Measurements from ENCODE around the gene LRRC27. TPM values are rescaled to one million over a fixed set of nuclear protein-coding genes. Genes with fewer than 3 reads are reported as not detected.

The LRRC27 gene
- polyA plus RNA-seq, 2 of the 4 experiments (the other 2 are of a cell fraction), result 6.5 to 6.9 TPM

- WGBS (ENCODE audit: missing lambda C conversion rate), result 82% methylated on average over 12 of the region's 13 CpGs
- Histone ChIP-seq H3K9me3 (no peaks in the 10 kb centered on the region), H3K27ac (peak overlapping the region in 1 of 2 experiments; percentile 99; a peak in 2 of 6 replicates), H3K4me1 (peaks cover 37% of the 10 kb centered on the region), H3K4me2 (no peak overlapping the region), H3K4me3 (no peak overlapping the region)
- ATAC-seq (no peak), FAIRE-seq (no peak), DNase-seq (ENCODE audit: low read depth in 1 of 2, low spot score in 1 of 2) (no peak)
- ChIA-PET CTCF (interaction anchor here (0.7 to 2.3 kb wide), 4 partner anchors 12 to 64 kb away, joined by 3 to 10 read pairs (median 4); no protein-coding TSS in a partner anchor), POLR2A (no interaction called here)
- TF ChIP-seq CBX8 (IDR thresholded peaks at IDR 0.05) (no peak), NFE2L2 (conservative IDR thresholded peaks at IDR 0.05; ENCODE audit: low read length) (no peak), HDAC2 (IDR thresholded peaks at IDR 0.05) (no peak), TP53 (CRISPR knock-in tag; IDR thresholded peaks at IDR 0.05) (no peak), EHMT2 (IDR thresholded peaks at IDR 0.05; ENCODE audit: low read depth) (no peak), CHD2 (IDR thresholded peaks at IDR 0.05; ENCODE audit: low read length, partially characterized antibody) (no peak), GATA3 (IDR thresholded peaks at IDR 0.05; ENCODE audit: borderline replicate concordance) (no peak)
These were observed 62.3 kb downstream of the LRRC27 start for GRCh38 chr10:132394201-132394811.

- Histone ChIP-seq H3K4me2 (peak overlapping the region; percentile 98), H3K27ac (peak overlapping the region; percentile 98 to 99; a peak in 5 of 6 replicates), H3K4me1 (peaks cover 29% of the 10 kb centered on the region), H3K9me3 (no peaks in the 10 kb centered on the region), H3K4me3 (peak overlapping the region; percentile 100; the same call in 1 of the 3 replicates)
- CTCF ChIA-PET, result interaction anchor here (1.0 to 2.3 kb wide), 2 partner anchors 11 to 48 kb away, joined by 4 to 10 read pairs; no protein-coding TSS in a partner anchor
- POLR2A ChIA-PET, result no interaction called here
- TF ChIP-seq PBX3 (IDR thresholded peaks at IDR 0.05) (no peak), RFX5 (IDR thresholded peaks at IDR 0.05) (no peak), ZC3H11A (IDR thresholded peaks at IDR 0.05) (no peak), PHF8 (IDR thresholded peaks at IDR 0.05; ENCODE audit: borderline replicate concordance, low read depth) (no peak), HOXB13 (CRISPR knock-in tag; IDR thresholded peaks at IDR 0.05; ENCODE audit: low read depth) (no peak), BCL3 (IDR thresholded peaks at IDR 0.05) (no peak)
- ATAC-seq, result peak in 1 of 2 experiments; percentile 4; a peak in 3 of 6 replicates
- DNase-seq (ENCODE audit: low read depth in 1 of 2, low spot score in 1 of 2), result no peak
- WGBS (ENCODE audit: missing lambda C conversion rate), result 88% methylated on average over 8 of the region's 12 CpGs
- FAIRE-seq, result no peak
These were observed 63.1 kb downstream of the LRRC27 start for GRCh38 chr10:132394936-132395703.

GRCh38 chr10:132395704-132396493, 63.9 kb downstream of the LRRC27 start:
- TF ChIP-seq CBX2 (IDR thresholded peaks at IDR 0.05; ENCODE audit: borderline replicate concordance, low read depth) (no peak), TFCP2L1 (CRISPR knock-in tag; IDR thresholded peaks at IDR 0.05) (0 out of 2 replicates have a peak, but pooled peaks have one; percentile 33)
- Histone ChIP-seq H3K9me3 (no peaks in the 10 kb centered on the region), H3K4me1 (peaks cover 27% of the 10 kb centered on the region), H3K27ac (peak overlapping the region; percentile 98 to 99), H3K4me3 (peak overlapping the region; percentile 100), H3K4me2 (peak overlapping the region; percentile 98)
- CTCF ChIA-PET, result no interaction called here
- POLR2A ChIA-PET, result no interaction called here
- peak in 1 of 2 experiments; percentile 47; a peak in 3 of 6 replicates for ATAC-seq
- peak in 1 of 2 experiments; percentile 40 for DNase-seq (ENCODE audit: low read depth in 1 of 2, low spot score in 1 of 2)
- no peak for FAIRE-seq
- 66% methylated on average over 5 of the region's 71 CpGs for WGBS (ENCODE audit: missing lambda C conversion rate)
